NCI-H2107 (cell line): ENCODE data around the gene UBE4A.

Experiments
- DNase-seq: peaks from one replicate; lab custom pipeline; 2025; lab: John Stamatoyannopoulos, UW

Gene UBE4A

GRCh38 chr11:118437208-118438125 is 78.1 kb downstream of the UBE4A start:
- no peak for DNase-seq

- DNase-seq: no peak
Observed at GRCh38 chr11:118438314-118438931, 79.0 kb downstream of the UBE4A start.

- DNase-seq: no peak
Observed at GRCh38 chr11:118439646-118440045, 80.2 kb downstream of the UBE4A start.

GRCh38 chr11:118441770-118442275 is 82.4 kb downstream of the UBE4A start:
- DNase-seq: no peak

GRCh38 chr11:118442301-118442700 is 82.9 kb downstream of the UBE4A start:
- DNase-seq: no peak

- DNase-seq: no peak
Observed at GRCh38 chr11:118442908-118443589, 83.6 kb downstream of the UBE4A start.

- DNase-seq: no peak
Observed at GRCh38 chr11:118443590-118444218, 84.3 kb downstream of the UBE4A start.

GRCh38 chr11:118447423-118447822 is 88.0 kb downstream of the UBE4A start:
- DNase-seq: no peak

- no peak for DNase-seq
Observed at GRCh38 chr11:118448294-118448693, 88.9 kb downstream of the UBE4A start.
